Sigmoid colon (tissue), 7 donors: Measurements from ENCODE around the gene RNF13. TPM values are rescaled to one million over a fixed set of nuclear protein-coding genes. Genes with fewer than 3 reads are reported as not detected.

Experiments used
- DNase-seq: peaks from one replicate; pipeline ENCODE4 v3.0.0-alpha.2; 2019
- H3K27ac ChIP-seq, 4 donors: fragments of 200-600 bp; sonication (generic); one replicate each; pipeline ENCODE4 v1.5.1; 2016 to 2019; ENCODE audit warnings: mild to moderate bottlenecking in 1 of 4
- H3K27me3 ChIP-seq, 3 donors: fragments of 200-600 bp; sonication (generic); one replicate each; pipeline ENCODE4 v1.5.1; 2019; ENCODE audit warnings: mild to moderate bottlenecking in 1 of 3
- H3K36me3 ChIP-seq, 4 donors: fragments of 200-600 bp; sonication (generic); one replicate each; pipeline ENCODE4 v1.5.1; 2016 to 2019
- H3K4me1 ChIP-seq, 4 donors: fragments of 200-600 bp; sonication (generic); one replicate each; pipeline ENCODE4 v1.5.1; 2017 to 2019
- H3K4me3 ChIP-seq, 4 donors: fragments of 200-600 bp; sonication (generic); one replicate each; pipeline ENCODE4 v1.5.1; 2017 to 2019; ENCODE audit warnings: mild to moderate bottlenecking in 2 of 4, moderate library complexity in 1 of 4
- H3K9me3 ChIP-seq, 4 donors: fragments of 200-600 bp in 3 of 4; sonication (generic) in 3 of 4; one replicate each; pipeline versions ENCODE4 v1.5.1 to v1.6.1; 2013 to 2019
- EP300 ChIP-seq, 4 donors: sonication (generic); formaldehyde crosslinking; IDR thresholded peaks; one replicate each; pipeline ENCODE4 v1.6.1; 2017; ENCODE audit warnings: antibody characterized with exemption in 4 of 4
- POLR2A ChIP-seq, 2 donors: fragments of 450-650 bp; IDR thresholded peaks; one replicate each; pipeline ENCODE4 v1.6.1; 2016; ENCODE audit warnings: antibody characterized with exemption in 2 of 2, mild to moderate bottlenecking in 2 of 2, moderate library complexity in 2 of 2
- POLR2AphosphoS5 ChIP-seq, 4 donors: sonication (generic); formaldehyde crosslinking; IDR thresholded peaks; one replicate each; pipeline ENCODE4 v1.6.1; 2017; ENCODE audit warnings: antibody characterized with exemption in 4 of 4
- WGBS, 2 donors: extraction: QIAGEN DNeasy Blood & Tissue Kit; methylation state at CpG; one replicate each; pipeline ENCODE4 v1.1.7; 2013; 5-methylcytosine and 5-hydroxymethylcytosine counted together
- intact Hi-C: fragments of 100-400 bp; cut with DNase I; formaldehyde crosslinking; loops from one replicate; pipeline ENCODE4 v1.15.1; 2023
- polyA plus RNA-seq, 3 donors: library from polyadenylated mRNA; stranded (reverse); fragments of 200-250 nt; gene quantifications; one replicate each; pipeline ENCODE4 v1.2.3, GENCODE V29; 2013
- total RNA-seq, 4 donors: library from RNA; depleted of rRNA; stranded (reverse); fragments of >200 nt; gene quantifications; one replicate each; pipeline ENCODE4 v1.1.0, GENCODE V29; 2016
- TF ChIP-seq, protein P1 (sequence below), 4 experiments: fragments of 450-650 bp in 3 of 4; fragments of 200-600 bp in 1 of 4; IDR thresholded peaks; one replicate each; pipeline ENCODE4 v1.5.1; 2016 to 2019; ENCODE audit warnings: antibody characterized with exemption in 4 of 4, mild to moderate bottlenecking in 3 of 4, moderate library complexity in 2 of 4
- donor health status: healthy with polysubstance abuse.
- donor health status: Bipolar disorder and iron deficiency.
- donor health status: healthy.

RNF13 gene
- total and polyA plus RNA-seq, 7 donors: 15.6 to 110 (median 78.3) TPM

DNA sequence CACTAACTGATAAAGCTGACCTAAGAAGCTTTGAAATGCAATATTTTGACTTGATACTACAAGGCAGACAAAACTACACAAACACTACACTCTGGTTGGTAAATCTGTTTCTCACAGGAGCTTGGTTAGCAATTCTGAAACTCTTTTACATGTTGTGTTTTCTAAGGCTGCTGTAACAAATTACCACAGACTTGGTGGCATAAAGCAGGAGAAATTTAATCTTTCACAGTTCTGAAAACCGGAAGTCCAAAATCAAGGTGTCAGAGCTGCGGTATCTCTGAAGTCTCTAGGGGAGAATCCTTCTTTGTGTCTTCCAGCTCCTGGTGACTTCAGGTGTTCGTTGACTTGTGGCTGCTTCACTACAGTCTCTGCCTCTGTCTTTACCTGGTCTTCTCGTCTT is 170.6 kb downstream of the RNF13 start:
- H3K4me1 ChIP-seq: no peaks in the 10 kb centered on the region
- no peak for DNase-seq
- H3K27ac ChIP-seq: no peak overlapping the region
- intact Hi-C loops: no loop called here
- no peaks in the 10 kb centered on the region for H3K9me3 ChIP-seq
- H3K4me3 ChIP-seq: no peak overlapping the region
- no peaks in the 10 kb centered on the region for H3K27me3 ChIP-seq
- H3K36me3 ChIP-seq: no peaks in the 10 kb centered on the region
- TF ChIP-seq, protein P1, sequence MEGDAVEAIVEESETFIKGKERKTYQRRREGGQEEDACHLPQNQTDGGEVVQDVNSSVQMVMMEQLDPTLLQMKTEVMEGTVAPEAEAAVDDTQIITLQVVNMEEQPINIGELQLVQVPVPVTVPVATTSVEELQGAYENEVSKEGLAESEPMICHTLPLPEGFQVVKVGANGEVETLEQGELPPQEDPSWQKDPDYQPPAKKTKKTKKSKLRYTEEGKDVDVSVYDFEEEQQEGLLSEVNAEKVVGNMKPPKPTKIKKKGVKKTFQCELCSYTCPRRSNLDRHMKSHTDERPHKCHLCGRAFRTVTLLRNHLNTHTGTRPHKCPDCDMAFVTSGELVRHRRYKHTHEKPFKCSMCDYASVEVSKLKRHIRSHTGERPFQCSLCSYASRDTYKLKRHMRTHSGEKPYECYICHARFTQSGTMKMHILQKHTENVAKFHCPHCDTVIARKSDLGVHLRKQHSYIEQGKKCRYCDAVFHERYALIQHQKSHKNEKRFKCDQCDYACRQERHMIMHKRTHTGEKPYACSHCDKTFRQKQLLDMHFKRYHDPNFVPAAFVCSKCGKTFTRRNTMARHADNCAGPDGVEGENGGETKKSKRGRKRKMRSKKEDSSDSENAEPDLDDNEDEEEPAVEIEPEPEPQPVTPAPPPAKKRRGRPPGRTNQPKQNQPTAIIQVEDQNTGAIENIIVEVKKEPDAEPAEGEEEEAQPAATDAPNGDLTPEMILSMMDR (IDR thresholded peaks at IDR 0.05): no peak
- no peak for TF ChIP-seq POLR2A (IDR thresholded peaks at IDR 0.05)
- 92 to 93% methylated on average over 4 of the region's 4 CpGs for WGBS, 2 donors

- no peaks in the 10 kb centered on the region for H3K36me3 ChIP-seq
- peaks cover 0 to 1% (median 0%) of the 10 kb centered on the region in 4 donors for H3K9me3 ChIP-seq
- no peaks in the 10 kb centered on the region for H3K27me3 ChIP-seq
- intact Hi-C loops: no loop called here
- no peak for DNase-seq
- no peak overlapping the region for H3K4me3 ChIP-seq
- no peaks in the 10 kb centered on the region for H3K4me1 ChIP-seq
- TF ChIP-seq EP300 (IDR thresholded peaks at IDR 0.05) (no peak), POLR2A (IDR thresholded peaks at IDR 0.05) (no peak)
- no peak overlapping the region for H3K27ac ChIP-seq
- WGBS, 2 donors: 88 to 93% methylated on average over 2 of the region's 2 CpGs
Measured at GRCh38 chr3:149989307-149989706, 176.3 kb downstream of the RNF13 start.

- 65 to 92% methylated on average over 1 of the region's 1 CpG for WGBS, 2 donors
- no peaks in the 10 kb centered on the region for H3K36me3 ChIP-seq
- H3K27ac ChIP-seq: no peak overlapping the region
- H3K27me3 ChIP-seq: no peaks in the 10 kb centered on the region
- TF ChIP-seq EP300 (IDR thresholded peaks at IDR 0.05) (no peak), POLR2A (IDR thresholded peaks at IDR 0.05) (no peak), POLR2AphosphoS5 (IDR thresholded peaks at IDR 0.05) (no peak)
- TF ChIP-seq, protein P1 (IDR thresholded peaks at IDR 0.05): no peak
- peaks cover 0 to 8% (median 0%) of the 10 kb centered on the region in 4 donors for H3K9me3 ChIP-seq
- no peak overlapping the region for H3K4me3 ChIP-seq
- H3K4me1 ChIP-seq: no peaks in the 10 kb centered on the region
- no peak for DNase-seq
- intact Hi-C loops: no loop called here
Measured at GRCh38 chr3:149990423-149990948, 177.5 kb downstream of the RNF13 start.

- Histone ChIP-seq H3K4me3 (no peak overlapping the region), H3K27me3 (no peaks in the 10 kb centered on the region), H3K9me3 (peaks cover 0 to 8% (median 0%) of the 10 kb centered on the region in 4 donors), H3K36me3 (no peaks in the 10 kb centered on the region), H3K4me1 (no peaks in the 10 kb centered on the region), H3K27ac (no peak overlapping the region)
- DNase-seq: no peak
- intact Hi-C loops: no loop called here
- WGBS, 2 donors: 93% methylated on average over 4 of the region's 4 CpGs
- TF ChIP-seq POLR2AphosphoS5 (IDR thresholded peaks at IDR 0.05): no peak
- TF ChIP-seq, protein P1 (IDR thresholded peaks at IDR 0.05): no peak
- TF ChIP-seq POLR2A (IDR thresholded peaks at IDR 0.05): no peak
- TF ChIP-seq EP300 (IDR thresholded peaks at IDR 0.05): no peak
Measured at GRCh38 chr3:149992416-149993058, 179.5 kb downstream of the RNF13 start.

DNA sequence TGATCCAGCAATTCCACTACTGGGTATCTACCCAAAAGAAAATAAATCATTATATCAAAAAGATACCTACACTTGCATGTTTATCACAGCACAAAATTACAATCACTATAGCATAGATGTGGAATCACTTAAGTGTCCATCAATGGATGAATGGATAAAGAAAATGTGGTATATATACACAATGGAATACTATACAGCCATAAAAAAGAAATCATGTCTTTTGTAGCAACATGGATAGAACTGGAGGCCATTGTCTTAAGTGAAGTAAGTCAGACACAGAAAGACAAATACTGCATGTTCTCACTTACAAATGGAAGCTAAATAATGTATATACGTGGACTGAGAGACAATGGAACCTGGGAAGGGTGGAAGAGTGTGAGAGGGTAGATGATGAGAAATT is 185.9 kb downstream of the RNF13 start:
- Histone ChIP-seq H3K4me3 (no peak overlapping the region), H3K9me3 (peaks cover 0 to 8% (median 0%) of the 10 kb centered on the region in 4 donors), H3K27me3 (no peaks in the 10 kb centered on the region), H3K27ac (no peak overlapping the region), H3K36me3 (no peaks in the 10 kb centered on the region), H3K4me1 (no peaks in the 10 kb centered on the region)
- TF ChIP-seq POLR2AphosphoS5 (IDR thresholded peaks at IDR 0.05) (no peak), EP300 (IDR thresholded peaks at IDR 0.05) (no peak), POLR2A (IDR thresholded peaks at IDR 0.05) (no peak)
- TF ChIP-seq, protein P1 (IDR thresholded peaks at IDR 0.05): no peak
- WGBS, 2 donors: 98 to 100% methylated on average over 1 of the region's 1 CpG
- intact Hi-C loops: no loop called here
- DNase-seq: no peak
